B cell (primary cell): ENCODE data around the gene C10orf90. TPM values are rescaled to one million over a fixed set of nuclear protein-coding genes. Genes with fewer than 3 reads are reported as not detected.

ENCODE experiments used
- ATAC-seq: fragments of 200-7000 bp; cut with Tn5 transposase; one replicate; pipeline ENCODE4 v1.10.0; 2021; ENCODE audit warnings: low read depth, mild to moderate bottlenecking, moderate number of reproducible peaks, moderate library complexity
- CTCF ChIA-PET: fragments of 350-600 bp; sonication (Branson Sonifier 250); formaldehyde crosslinking; loops from one replicate; lab custom pipeline; 2021; ENCODE audit warnings: antibody characterized with exemption, inconsistent platforms; lab: Charles Lee
- POLR2A ChIA-PET: fragments of 350-600 bp; sonication (Branson Sonifier 250); formaldehyde crosslinking; loops from one replicate; lab custom pipeline; 2021; ENCODE audit warnings: antibody characterized with exemption; lab: Charles Lee
- DNase-seq: peaks from one replicate; pipeline ENCODE4 v3.0.0; 2013
- H2AFZ ChIP-seq: 2 replicates; pipeline ENCODE4 v1.6.1; 2012; ENCODE audit warnings: mild to moderate bottlenecking, low read depth, low read length; ENCODE audit not compliant: insufficient read depth, poor library complexity, severe bottlenecking
- H3K27ac ChIP-seq, 2 donors: 1 replicate in 1 of 2; 2 replicates in 1 of 2; pipeline ENCODE4 v1.5.1; 2012 to 2013; ENCODE audit warnings: low read length in 2 of 2, mild to moderate bottlenecking in 2 of 2, moderate library complexity in 1 of 2
- H3K27me3 ChIP-seq, 4 experiments: fragments of 200-600 bp in 1 of 4; sonication (generic) in 1 of 4; replicated peaks in 1 of 4; 1 replicate in 2 of 4; 2 replicates in 2 of 4; pipeline versions ENCODE4 v1.6.1 to v1.7.0; 2013 to 2016; ENCODE audit warnings: low read length in 3 of 4, mild to moderate bottlenecking in 2 of 4, mixed read lengths in 1 of 4, moderate library complexity in 1 of 4; ENCODE audit not compliant: insufficient read depth in 4 of 4, control insufficient read depth in 3 of 4; ENCODE audit errors: control extremely low read depth in 1 of 4
- H3K36me3 ChIP-seq, 2 experiments: replicated peaks in 1 of 2; 1 replicate in 1 of 2; 2 replicates in 1 of 2; pipeline versions ENCODE4 v1.6.1 to v1.7.1; 2013; ENCODE audit warnings: low read length in 1 of 2; ENCODE audit not compliant: insufficient read depth in 2 of 2, control insufficient read depth in 1 of 2; ENCODE audit errors: control extremely low read depth in 1 of 2, extremely low read depth in 1 of 2
- H3K4me1 ChIP-seq, 2 donors: fragments of 200-600 bp in 1 of 2; sonication (generic) in 1 of 2; 1 replicate in 1 of 2; 2 replicates in 1 of 2; pipeline versions ENCODE4 v1.5.1 to v1.6.1; 2013 to 2017; ENCODE audit warnings: low read length in 2 of 2; ENCODE audit not compliant: control insufficient read depth in 2 of 2, insufficient read depth in 2 of 2
- H3K4me2 ChIP-seq: replicated peaks from 2 replicates; pipeline ENCODE3; 2012; ENCODE audit warnings: mild to moderate bottlenecking, low read depth, low read length; ENCODE audit not compliant: poor library complexity, severe bottlenecking
- H3K4me3 ChIP-seq, 5 experiments: fragments of 200-600 bp in 1 of 5; sonication (generic) in 1 of 5; 1 replicate in 3 of 5; 2 replicates in 2 of 5; pipeline versions ENCODE4 v1.5.1 to v1.7.0; 2011 to 2016; ENCODE audit warnings: low read length in 4 of 5, mild to moderate bottlenecking in 4 of 5, low read depth in 2 of 5, control low read depth in 1 of 5, moderate library complexity in 1 of 5; ENCODE audit not compliant: insufficient read depth in 1 of 5; ENCODE audit errors: control extremely low read depth in 1 of 5, extremely low read depth in 1 of 5
- H3K79me2 ChIP-seq: fragments of 200-600 bp; sonication (generic); one replicate; pipeline ENCODE4 v1.6.0; 2016; ENCODE audit warnings: low read length; ENCODE audit not compliant: control insufficient read depth, insufficient read depth
- H3K9ac ChIP-seq: fragments of 200-600 bp; sonication (generic); 2 replicates; pipeline ENCODE4 v1.6.1; 2017; ENCODE audit warnings: mild to moderate bottlenecking, low read length, moderate library complexity
- H3K9me3 ChIP-seq, 3 donors: one replicate each; pipeline versions ENCODE4 v1.6.1 to v1.7.1; 2013; ENCODE audit warnings: low read length in 2 of 3; ENCODE audit not compliant: control insufficient read depth in 2 of 3, insufficient read depth in 1 of 3; ENCODE audit errors: control extremely low read depth in 1 of 3
- H4K20me1 ChIP-seq: 2 replicates; pipeline ENCODE4 v1.6.0; 2012; ENCODE audit warnings: mild to moderate bottlenecking, low read length; ENCODE audit not compliant: insufficient read depth, control insufficient read depth, poor library complexity, severe bottlenecking
- H3K27ac Mint-ChIP-seq: one replicate; pipeline ENCODE4 v1.8.0; 2021; ENCODE audit warnings: mixed read lengths
- H3K27me3 Mint-ChIP-seq: one replicate; pipeline ENCODE4 v1.8.0; 2021; ENCODE audit warnings: mixed read lengths
- H3K4me1 Mint-ChIP-seq: one replicate; pipeline ENCODE4 v1.8.0; 2021; ENCODE audit warnings: mixed read lengths
- H3K4me3 Mint-ChIP-seq: one replicate; pipeline ENCODE4 v1.8.0; 2021; ENCODE audit warnings: mixed read lengths
- H3K9me3 Mint-ChIP-seq: one replicate; pipeline ENCODE4 v1.8.0; 2022; ENCODE audit warnings: mixed read lengths; ENCODE audit not compliant: insufficient read depth
- EZH2 ChIP-seq: IDR thresholded peaks from 2 replicates; pipeline ENCODE4 v1.6.1; 2012; ENCODE audit warnings: borderline replicate concordance, low read depth, mild to moderate bottlenecking, moderate library complexity, low read length; ENCODE audit not compliant: insufficient read depth, poor library complexity, severe bottlenecking
- WGBS: methylation state at CpG from one replicate; pipeline ENCODE4 v1.1.5; 2013; ENCODE audit warnings: missing lambda C conversion rate; ENCODE audit not compliant: insufficient coverage; 5-methylcytosine and 5-hydroxymethylcytosine counted together
- intact Hi-C: fragments of 100-400 bp; cut with micrococcal nuclease; formaldehyde crosslinking; loops from one replicate; pipeline ENCODE4 v1.10.0; 2022
- polyA plus RNA-seq: library from polyadenylated mRNA; depleted of rRNA; stranded (reverse); fragments of >200 nt; gene quantifications from 2 replicates; pipeline ENCODE4 v1.2.3, GENCODE V29; 2012
- total RNA-seq, 2 donors: library from RNA; stranded (reverse); fragments of 120-200 nt in 1 of 2; gene quantifications; 1 replicate in 1 of 2; 2 replicates in 1 of 2; pipeline versions ENCODE4 v1.2.3 to v1.2.4, GENCODE V29; 2013 to 2022
- TF ChIP-seq, protein P1 (sequence below): fragments of 200-600 bp; IDR thresholded peaks from one replicate; pipeline ENCODE4 v1.8.0; 2022; ENCODE audit warnings: antibody characterized with exemption, mild to moderate bottlenecking

Gene C10orf90
- total and polyA plus RNA-seq, 2 donors (not counting 1 experiment from before 2014, with no cell fraction given) = not detected

- intact Hi-C loops = no loop called here
- Histone ChIP-seq H3K4me1 (no peaks in the 10 kb centered on the region), H3K27ac (no peak overlapping the region), H3K9ac (no peak overlapping the region), H3K4me2 (no peak overlapping the region), H2AFZ (no peak overlapping the region), H3K36me3 (no peaks in the 10 kb centered on the region), H3K4me3 (no peak overlapping the region), H3K79me2 (no peaks in the 10 kb centered on the region), H3K9me3 (peaks cover 0 to 21% (median 0%) of the 10 kb centered on the region in 3 donors), H3K27me3 (peaks cover 0 to 17% (median 6%) of the 10 kb centered on the region in 4 experiments), H4K20me1 (no peaks in the 10 kb centered on the region)
- Mint-ChIP-seq H3K9me3 (peaks cover 2% of the 10 kb centered on the region), H3K27me3 (peaks cover 36% of the 10 kb centered on the region), H3K4me3 (no peak overlapping the region), H3K4me1 (peaks cover 7% of the 10 kb centered on the region), H3K27ac (no peak overlapping the region)
- TF ChIP-seq EZH2 = no peak
- TF ChIP-seq, protein P1, sequence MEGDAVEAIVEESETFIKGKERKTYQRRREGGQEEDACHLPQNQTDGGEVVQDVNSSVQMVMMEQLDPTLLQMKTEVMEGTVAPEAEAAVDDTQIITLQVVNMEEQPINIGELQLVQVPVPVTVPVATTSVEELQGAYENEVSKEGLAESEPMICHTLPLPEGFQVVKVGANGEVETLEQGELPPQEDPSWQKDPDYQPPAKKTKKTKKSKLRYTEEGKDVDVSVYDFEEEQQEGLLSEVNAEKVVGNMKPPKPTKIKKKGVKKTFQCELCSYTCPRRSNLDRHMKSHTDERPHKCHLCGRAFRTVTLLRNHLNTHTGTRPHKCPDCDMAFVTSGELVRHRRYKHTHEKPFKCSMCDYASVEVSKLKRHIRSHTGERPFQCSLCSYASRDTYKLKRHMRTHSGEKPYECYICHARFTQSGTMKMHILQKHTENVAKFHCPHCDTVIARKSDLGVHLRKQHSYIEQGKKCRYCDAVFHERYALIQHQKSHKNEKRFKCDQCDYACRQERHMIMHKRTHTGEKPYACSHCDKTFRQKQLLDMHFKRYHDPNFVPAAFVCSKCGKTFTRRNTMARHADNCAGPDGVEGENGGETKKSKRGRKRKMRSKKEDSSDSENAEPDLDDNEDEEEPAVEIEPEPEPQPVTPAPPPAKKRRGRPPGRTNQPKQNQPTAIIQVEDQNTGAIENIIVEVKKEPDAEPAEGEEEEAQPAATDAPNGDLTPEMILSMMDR = no peak
- 38% methylated on average over 5 of the region's 9 CpGs for WGBS
- no peak for ATAC-seq
- no peak for DNase-seq
- POLR2A ChIA-PET = no interaction called here
- CTCF ChIA-PET = no interaction called here
These were observed 279.2 kb downstream of the C10orf90 start for GRCh38 chr10:126391192-126391885.

GRCh38 chr10:126390324-126390723 lies 280.2 kb downstream of the C10orf90 start:
- POLR2A ChIA-PET = no interaction called here
- intact Hi-C loops = no loop called here
- DNase-seq (no peak), ATAC-seq (no peak)
- Histone ChIP-seq H2AFZ (no peak overlapping the region), H3K4me2 (no peak overlapping the region), H3K4me1 (no peaks in the 10 kb centered on the region), H3K36me3 (no peaks in the 10 kb centered on the region), H4K20me1 (no peaks in the 10 kb centered on the region), H3K27ac (no peak overlapping the region), H3K27me3 (peaks cover 0 to 23% (median 6%) of the 10 kb centered on the region in 4 experiments), H3K4me3 (no peak overlapping the region), H3K9ac (no peak overlapping the region), H3K9me3 (peaks cover 0 to 21% (median 0%) of the 10 kb centered on the region in 3 donors), H3K79me2 (no peaks in the 10 kb centered on the region)
- CTCF ChIA-PET = no interaction called here
- WGBS = no CpG with 5 or more reads among the region's 4 CpGs
- peaks cover 7% of the 10 kb centered on the region for H3K4me1 Mint-ChIP-seq
- no peak overlapping the region for H3K27ac Mint-ChIP-seq
- H3K27me3 Mint-ChIP-seq = peaks cover 40% of the 10 kb centered on the region
- H3K9me3 Mint-ChIP-seq = peaks cover 2% of the 10 kb centered on the region
- no peak overlapping the region for H3K4me3 Mint-ChIP-seq
- TF ChIP-seq, protein P1 = no peak
- TF ChIP-seq EZH2 = no peak
